Hepatocyte (in vitro differentiated cells): ENCODE data around the gene MAD1L1.

Experiments used
- CTCF ChIP-seq: fragments of 200-600 bp; sonication (generic); IDR thresholded peaks from 2 replicates; pipeline ENCODE4 v1.5.1; 2016; ENCODE audit warnings: antibody characterized with exemption, mild to moderate bottlenecking; ENCODE audit not compliant: poor library complexity
- EZH2 ChIP-seq: fragments of 200-600 bp; sonication (generic); IDR thresholded peaks from 2 replicates; pipeline ENCODE4 v1.6.1; 2016; ENCODE audit warnings: antibody characterized with exemption, mild to moderate bottlenecking, borderline replicate concordance
- EZH2phosphoT487 ChIP-seq: fragments of 200-600 bp; sonication (generic); IDR thresholded peaks from one replicate; pipeline ENCODE4 v1.6.1; 2018; ENCODE audit warnings: antibody characterized with exemption, mild to moderate bottlenecking, low read depth, moderate library complexity; ENCODE audit not compliant: unreplicated experiment, severe bottlenecking

GRCh38 chr7:2245883-2246675, 13.3 kb upstream of the MAD1L1 start:
- TF ChIP-seq CTCF (no peak), EZH2 (no peak), EZH2phosphoT487 (no peak)
